HepG2 (cell line): ENCODE measurements around the gene IPMK. TPM values are rescaled to one million over a fixed set of nuclear protein-coding genes. Genes with fewer than 3 reads are reported as not detected.

Experiments used
- ADNP ChIP-seq: sonication (generic); formaldehyde crosslinking; IDR thresholded peaks from 2 replicates; pipeline ENCODE4 v1.4.0; 2020; ENCODE audit warnings: missing genetic modification reagents
- AKAP8 ChIP-seq: sonication (generic); formaldehyde crosslinking; IDR thresholded peaks from 2 replicates; pipeline ENCODE4 v1.5.1; 2020; ENCODE audit warnings: mild to moderate bottlenecking, missing genetic modification reagents
- FOXC1 ChIP-seq: sonication (generic); formaldehyde crosslinking; IDR thresholded peaks from 2 replicates; pipeline ENCODE4 v1.8.0; 2022; ENCODE audit warnings: mild to moderate bottlenecking, missing genetic modification reagents, borderline replicate concordance
- HNRNPLL ChIP-seq: fragments of 200-400 bp; formaldehyde crosslinking; IDR thresholded peaks from 2 replicates; pipeline ENCODE4 v1.6.1; 2017; ENCODE audit warnings: mild to moderate bottlenecking, low read depth, low read length; ENCODE audit not compliant: poor library complexity, severe bottlenecking
- JUNB ChIP-seq: sonication (generic); formaldehyde crosslinking; IDR thresholded peaks from 2 replicates; pipeline ENCODE4 v1.8.0; 2022; ENCODE audit warnings: missing genetic modification reagents, mild to moderate bottlenecking, borderline replicate concordance
- MLLT10 ChIP-seq: sonication (generic); formaldehyde crosslinking; IDR thresholded peaks from 2 replicates; pipeline ENCODE4 v1.4.0; 2020; ENCODE audit warnings: missing genetic modification reagents
- NCOA2 ChIP-seq: sonication (generic); formaldehyde crosslinking; IDR thresholded peaks from 2 replicates; pipeline ENCODE4 v1.8.0; 2022; ENCODE audit warnings: inconsistent platforms
- PHF21A ChIP-seq: sonication (generic); formaldehyde crosslinking; IDR thresholded peaks from 2 replicates; pipeline ENCODE4 v1.5.0; 2020; ENCODE audit warnings: mild to moderate bottlenecking, missing genetic modification reagents
- REXO4 ChIP-seq: sonication (generic); formaldehyde crosslinking; IDR thresholded peaks from 2 replicates; pipeline ENCODE4 v1.8.0; 2022; ENCODE audit warnings: missing genetic modification reagents, mild to moderate bottlenecking, borderline replicate concordance
- RNF2 ChIP-seq: fragments of 450-650 bp; conservative IDR thresholded peaks from 2 replicates; pipeline ENCODE4 v1.6.1; 2016; ENCODE audit warnings: low read depth
- SNRNP70 ChIP-seq: fragments of 200-400 bp; formaldehyde crosslinking; IDR thresholded peaks from 2 replicates; pipeline ENCODE4 v1.6.1; 2017; ENCODE audit warnings: mild to moderate bottlenecking, low read depth, low read length, moderate library complexity
- TCF7L2 ChIP-seq: IDR thresholded peaks from 2 replicates; pipeline ENCODE4 v1.6.1; 2011; ENCODE audit warnings: mild to moderate bottlenecking, low read depth, low read length, moderate library complexity
- TOPORS ChIP-seq: sonication (generic); formaldehyde crosslinking; IDR thresholded peaks from 2 replicates; pipeline ENCODE4 v1.8.0; 2023; ENCODE audit warnings: mild to moderate bottlenecking, missing genetic modification reagents
- TP53 ChIP-seq: sonication (generic); formaldehyde crosslinking; conservative IDR thresholded peaks from 2 replicates; pipeline ENCODE4 v1.4.0; 2020; ENCODE audit warnings: missing genetic modification reagents
- XBP1 ChIP-seq: sonication (generic); formaldehyde crosslinking; IDR thresholded peaks from 2 replicates; pipeline ENCODE4 v1.5.0; 2020; ENCODE audit warnings: missing genetic modification reagents
- ZFP36L2 ChIP-seq: sonication (generic); formaldehyde crosslinking; IDR thresholded peaks from 2 replicates; pipeline ENCODE4 v1.4.0; 2020; ENCODE audit warnings: missing genetic modification reagents
- ZMYM3 ChIP-seq: sonication (generic); formaldehyde crosslinking; IDR thresholded peaks from 2 replicates; pipeline ENCODE4 v1.5.1; 2020; ENCODE audit warnings: mild to moderate bottlenecking, missing genetic modification reagents
- ZMYM4 ChIP-seq: sonication (generic); formaldehyde crosslinking; IDR thresholded peaks from 2 replicates; pipeline ENCODE4 v1.8.1; 2023; ENCODE audit warnings: mild to moderate bottlenecking, missing genetic modification reagents
- ZNF34 ChIP-seq: sonication (generic); formaldehyde crosslinking; IDR thresholded peaks from 2 replicates; pipeline ENCODE4 v1.4.0; 2020; ENCODE audit warnings: mild to moderate bottlenecking, missing genetic modification reagents, borderline replicate concordance
- ZNF446 ChIP-seq: sonication (generic); formaldehyde crosslinking; IDR thresholded peaks from 2 replicates; pipeline ENCODE4 v1.5.0; 2020; ENCODE audit warnings: mild to moderate bottlenecking, missing genetic modification reagents
- ZNF543 ChIP-seq: sonication (generic); formaldehyde crosslinking; IDR thresholded peaks from 2 replicates; pipeline ENCODE4 v1.4.0; 2020; ENCODE audit warnings: mild to moderate bottlenecking, missing genetic modification reagents
- ZNF7 ChIP-seq: IDR thresholded peaks from 2 replicates; pipeline ENCODE4 v1.6.1; 2016; ENCODE audit warnings: missing biosample characterization, missing genetic modification reagents
- ZNF703 ChIP-seq: sonication (generic); formaldehyde crosslinking; IDR thresholded peaks from 2 replicates; pipeline ENCODE4 v1.5.1; 2020; ENCODE audit warnings: missing genetic modification reagents, mild to moderate bottlenecking, moderate library complexity, borderline replicate concordance
- ZNF75D ChIP-seq: sonication (generic); formaldehyde crosslinking; IDR thresholded peaks from 2 replicates; pipeline ENCODE4 v1.8.1; 2023; ENCODE audit warnings: missing genetic modification reagents, mild to moderate bottlenecking, borderline replicate concordance
- polyA plus RNA-seq, 8 experiments: library from polyadenylated mRNA; depleted of rRNA in 3 of 8; stranded (reverse) in 7 of 8; unstranded in 1 of 8; fragments of >200 nt; fragmentation: Illumina TruSeq in 4 of 8; extraction: Trizol in 4 of 8; gene quantifications; 2 replicates each; pipeline versions ENCODE4 v1.2.1 to v1.2.3, GENCODE V29; 2011 to 2016; ENCODE audit warnings: low read depth in 4 of 8, missing spikeins in 1 of 8, mixed read lengths in 1 of 8; ENCODE audit not compliant: insufficient read depth in 1 of 8
- total RNA-seq, 5 experiments: library from RNA; depleted of rRNA; stranded (reverse); fragments of >200 nt; fragmentation: Illumina TruSeq; extraction: Trizol; gene quantifications; 2 replicates each; pipeline ENCODE4 v1.2.3, GENCODE V29; 2016; ENCODE audit warnings: low read depth in 1 of 5
- TF ChIP-seq, protein P1 (sequence below): sonication (generic); formaldehyde crosslinking; IDR thresholded peaks from 2 replicates; pipeline ENCODE4 v1.5.0; 2020; ENCODE audit warnings: mild to moderate bottlenecking, missing genetic modification reagents
- TF ChIP-seq, protein P2 (sequence below): sonication (generic); formaldehyde crosslinking; IDR thresholded peaks from 2 replicates; pipeline ENCODE4 v1.4.0; 2020; ENCODE audit warnings: missing genetic modification reagents; ENCODE audit errors: not compliant biosample characterization
- TF ChIP-seq, protein P3 (sequence below): sonication (generic); formaldehyde crosslinking; IDR thresholded peaks from 2 replicates; pipeline ENCODE4 v1.4.0; 2020; ENCODE audit warnings: missing genetic modification reagents, mild to moderate bottlenecking, borderline replicate concordance

The IPMK gene
- total and polyA plus RNA-seq, 2 of the 13 experiments (the other 11 are each of a cell fraction or from before 2014, with no cell fraction given): 2.7 to 3.9 TPM

DNA sequence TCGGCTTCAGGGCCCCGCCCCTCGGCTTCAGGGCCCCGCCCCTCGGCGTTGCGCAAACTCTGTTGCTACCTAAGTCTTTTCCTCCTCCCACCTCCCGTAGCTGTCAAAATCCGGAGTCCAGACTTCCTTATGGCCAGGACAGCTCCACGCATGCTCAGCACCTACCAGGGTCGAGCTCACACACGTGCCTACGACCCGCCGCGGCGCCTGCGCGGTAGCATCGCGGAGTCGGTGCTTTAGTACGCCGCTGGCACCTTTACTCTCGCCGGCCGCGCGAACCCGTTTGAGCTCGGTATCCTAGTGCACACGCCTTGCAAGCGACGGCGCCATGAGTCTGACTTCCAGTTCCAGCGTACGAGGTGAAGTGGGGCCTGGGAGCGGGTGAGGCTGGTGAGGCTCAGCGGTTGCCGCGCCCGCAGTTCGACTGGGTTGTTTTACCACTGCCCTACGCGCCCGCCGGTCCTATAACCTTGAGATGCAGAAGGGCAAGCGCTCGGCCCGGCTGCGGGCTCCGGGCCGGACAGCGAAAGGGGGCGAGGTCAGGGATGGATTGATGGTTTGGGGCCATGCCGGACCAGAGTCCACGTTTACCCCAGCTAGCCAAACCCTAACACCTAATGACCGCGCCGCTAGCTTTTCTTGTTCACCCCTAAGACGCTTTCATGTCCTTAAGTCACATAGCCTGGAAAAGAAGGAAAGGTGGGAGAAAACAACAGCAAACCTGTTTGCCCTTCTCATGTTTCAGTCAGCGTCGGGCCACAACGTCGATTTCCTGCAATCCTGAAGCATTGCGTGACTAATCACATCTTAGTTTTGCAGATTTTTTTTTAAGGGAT lies 1.5 kb upstream of the IPMK start, which contains the start of gene CISD1 (continued):
- TF ChIP-seq, protein P1, sequence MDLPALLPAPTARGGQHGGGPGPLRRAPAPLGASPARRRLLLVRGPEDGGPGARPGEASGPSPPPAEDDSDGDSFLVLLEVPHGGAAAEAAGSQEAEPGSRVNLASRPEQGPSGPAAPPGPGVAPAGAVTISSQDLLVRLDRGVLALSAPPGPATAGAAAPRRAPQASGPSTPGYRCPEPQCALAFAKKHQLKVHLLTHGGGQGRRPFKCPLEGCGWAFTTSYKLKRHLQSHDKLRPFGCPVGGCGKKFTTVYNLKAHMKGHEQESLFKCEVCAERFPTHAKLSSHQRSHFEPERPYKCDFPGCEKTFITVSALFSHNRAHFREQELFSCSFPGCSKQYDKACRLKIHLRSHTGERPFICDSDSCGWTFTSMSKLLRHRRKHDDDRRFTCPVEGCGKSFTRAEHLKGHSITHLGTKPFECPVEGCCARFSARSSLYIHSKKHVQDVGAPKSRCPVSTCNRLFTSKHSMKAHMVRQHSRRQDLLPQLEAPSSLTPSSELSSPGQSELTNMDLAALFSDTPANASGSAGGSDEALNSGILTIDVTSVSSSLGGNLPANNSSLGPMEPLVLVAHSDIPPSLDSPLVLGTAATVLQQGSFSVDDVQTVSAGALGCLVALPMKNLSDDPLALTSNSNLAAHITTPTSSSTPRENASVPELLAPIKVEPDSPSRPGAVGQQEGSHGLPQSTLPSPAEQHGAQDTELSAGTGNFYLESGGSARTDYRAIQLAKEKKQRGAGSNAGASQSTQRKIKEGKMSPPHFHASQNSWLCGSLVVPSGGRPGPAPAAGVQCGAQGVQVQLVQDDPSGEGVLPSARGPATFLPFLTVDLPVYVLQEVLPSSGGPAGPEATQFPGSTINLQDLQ: peak; percentile 88; the same call in 1 of the 2 replicates
- TF ChIP-seq ZFP36L2: 0 out of 2 replicates have a peak, but pooled peaks have one; percentile 74
- TF ChIP-seq ZNF7: peak; percentile 36; the same call in 1 of the 2 replicates
- TF ChIP-seq RNF2: peak; percentile 99
- peak; percentile 47; the same call in 1 of the 2 replicates for TF ChIP-seq TP53 (CRISPR knock-in tag)
- TF ChIP-seq, protein P2, sequence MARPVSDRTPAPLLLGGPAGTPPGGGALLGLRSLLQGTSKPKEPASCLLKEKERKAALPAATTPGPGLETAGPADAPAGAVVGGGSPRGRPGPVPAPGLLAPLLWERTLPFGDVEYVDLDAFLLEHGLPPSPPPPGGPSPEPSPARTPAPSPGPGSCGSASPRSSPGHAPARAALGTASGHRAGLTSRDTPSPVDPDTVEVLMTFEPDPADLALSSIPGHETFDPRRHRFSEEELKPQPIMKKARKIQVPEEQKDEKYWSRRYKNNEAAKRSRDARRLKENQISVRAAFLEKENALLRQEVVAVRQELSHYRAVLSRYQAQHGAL (CRISPR knock-in tag): no peak
- peak; percentile 97 for TF ChIP-seq ZMYM4 (CRISPR knock-in tag)
- no peak for TF ChIP-seq MLLT10 (CRISPR knock-in tag)
- TF ChIP-seq REXO4 (CRISPR knock-in tag): peak; percentile 94
- peak; percentile 76; the same call in 1 of the 2 replicates for TF ChIP-seq ZNF703 (CRISPR knock-in tag)
- TF ChIP-seq ZMYM3 (CRISPR knock-in tag): no peak
- no peak for TF ChIP-seq JUNB (CRISPR knock-in tag)
- TF ChIP-seq PHF21A (CRISPR knock-in tag): peak; percentile 93
- TF ChIP-seq ADNP (CRISPR knock-in tag): no peak
- peak; percentile 99 for TF ChIP-seq FOXC1 (CRISPR knock-in tag)
- 0 out of 2 replicates have a peak, but pooled peaks have one; percentile 38 for TF ChIP-seq ZNF543 (CRISPR knock-in tag)
- no peak; the same call in 1 of the 2 replicates for TF ChIP-seq XBP1 (CRISPR knock-in tag)
- TF ChIP-seq AKAP8 (CRISPR knock-in tag): no peak
- TF ChIP-seq SNRNP70: no peak
- peak; percentile 99 for TF ChIP-seq TOPORS (CRISPR knock-in tag)
- no peak for TF ChIP-seq TCF7L2
- TF ChIP-seq, protein P3, sequence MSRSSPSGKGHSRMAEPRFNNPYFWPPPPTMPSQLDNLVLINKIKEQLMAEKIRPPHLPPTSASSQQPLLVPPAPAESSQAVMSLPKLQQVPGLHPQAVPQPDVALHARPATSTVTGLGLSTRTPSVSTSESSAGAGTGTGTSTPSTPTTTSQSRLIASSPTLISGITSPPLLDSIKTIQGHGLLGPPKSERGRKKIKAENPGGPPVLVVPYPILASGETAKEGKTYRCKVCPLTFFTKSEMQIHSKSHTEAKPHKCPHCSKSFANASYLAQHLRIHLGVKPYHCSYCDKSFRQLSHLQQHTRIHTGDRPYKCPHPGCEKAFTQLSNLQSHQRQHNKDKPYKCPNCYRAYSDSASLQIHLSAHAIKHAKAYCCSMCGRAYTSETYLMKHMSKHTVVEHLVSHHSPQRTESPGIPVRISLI (CRISPR knock-in tag): no peak
- TF ChIP-seq HNRNPLL: peak; percentile 92
- TF ChIP-seq ZNF34: no peak
- peak; percentile 66 for TF ChIP-seq NCOA2 (CRISPR knock-in tag)
- TF ChIP-seq ZNF75D (CRISPR knock-in tag): no peak
- peak; percentile 84; the same call in 1 of the 2 replicates for TF ChIP-seq ZNF446 (CRISPR knock-in tag)
